ENCODE measurements around the gene MACROD2.

GRCh38 chr20:15638816-15639215 lies 1643.5 kb downstream of the MACROD2 start:
- TF ChIP-seq PRDM4 (tag by site-specific recombination; IDR thresholded peaks at IDR 0.05) = no peak
- no peak for TF ChIP-seq YY1 (tag by site-specific recombination; IDR thresholded peaks at IDR 0.05)
- TF ChIP-seq ZNF366 (tag by site-specific recombination; conservative IDR thresholded peaks at IDR 0.05) = no peak
- TF ChIP-seq ZNF488 (tag by site-specific recombination; IDR thresholded peaks at IDR 0.05) = no peak
- no peak for TF ChIP-seq CTCF (tag by site-specific recombination; IDR thresholded peaks at IDR 0.05)
- no peak for TF ChIP-seq ZNF169 (tag by site-specific recombination; IDR thresholded peaks at IDR 0.05)
- no peak for TF ChIP-seq REST (tag by site-specific recombination; IDR thresholded peaks at IDR 0.05)
- no peak for TF ChIP-seq ZNF704 (tag by site-specific recombination; IDR thresholded peaks at IDR 0.05)
- no peak for TF ChIP-seq ZNF544 (tag by site-specific recombination; IDR thresholded peaks at IDR 0.05)
- TF ChIP-seq WT1 (tag by site-specific recombination; IDR thresholded peaks at IDR 0.05) = no peak
- TF ChIP-seq ZNF585B (tag by site-specific recombination; IDR thresholded peaks at IDR 0.05) = no peak
- TF ChIP-seq SETDB1 (IDR thresholded peaks at IDR 0.05; ENCODE audit: insufficient read length, low read length) = no peak
- TF ChIP-seq ZNF140 (tag by site-specific recombination; IDR thresholded peaks at IDR 0.05) = no peak
